ENCODE results near the gene ATP8A2. TPM values are rescaled to one million over a fixed set of nuclear protein-coding genes. Genes with fewer than 3 reads are reported as not detected.

ATP8A2 gene
- polyA plus RNA-seq, 1 donor from 2014 or later: 11.9 TPM

DNA sequence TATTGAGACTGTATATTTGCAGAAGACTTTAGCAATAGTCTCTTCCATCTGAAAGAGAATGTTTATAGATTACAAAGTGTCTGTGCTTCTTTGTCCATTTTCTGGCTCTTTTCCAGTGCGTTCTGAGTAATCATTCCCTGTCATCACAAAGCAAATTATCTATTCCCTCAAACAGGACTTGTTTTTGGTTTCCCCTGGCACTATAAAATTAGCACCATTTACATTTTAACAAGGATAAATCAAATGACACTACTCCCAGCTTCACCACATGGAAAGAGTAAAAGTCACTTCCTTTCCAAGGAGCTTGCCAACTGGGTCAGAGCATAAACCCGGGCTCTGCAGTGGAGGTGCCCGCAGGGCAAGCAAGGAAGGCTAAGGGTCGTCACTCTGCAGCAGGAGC lies 591.9 kb downstream of the ATP8A2 start:
- no peaks in the 10 kb centered on the region for H3K27me3 ChIP-seq (ENCODE audit: insufficient read depth, low read depth, low read length)
- no peaks in the 10 kb centered on the region for H3K79me2 ChIP-seq (replicated peaks; ENCODE audit: insufficient read depth, low read length)
- TF ChIP-seq TAF1 (IDR thresholded peaks at IDR 0.05; ENCODE audit: low read depth) (no peak), RAD21 (conservative IDR thresholded peaks at IDR 0.05) (no peak), MXI1 (conservative IDR thresholded peaks at IDR 0.05; ENCODE audit: poor library complexity, severe bottlenecking) (no peak), POLR2AphosphoS5 (IDR thresholded peaks at IDR 0.05) (no peak), EP300 (conservative IDR thresholded peaks at IDR 0.05; ENCODE audit: poor library complexity, severe bottlenecking) (no peak), EZH2 (IDR thresholded peaks at IDR 0.05; ENCODE audit: borderline replicate concordance, insufficient read depth, low read length, poor library complexity, severe bottlenecking) (no peak), CTCF (IDR thresholded peaks at IDR 0.05; ENCODE audit: poor library complexity, severe bottlenecking) (no peak), SMC3 (conservative IDR thresholded peaks at IDR 0.05; ENCODE audit: poor library complexity) (no peak)
- TF ChIP-seq, protein P1, sequence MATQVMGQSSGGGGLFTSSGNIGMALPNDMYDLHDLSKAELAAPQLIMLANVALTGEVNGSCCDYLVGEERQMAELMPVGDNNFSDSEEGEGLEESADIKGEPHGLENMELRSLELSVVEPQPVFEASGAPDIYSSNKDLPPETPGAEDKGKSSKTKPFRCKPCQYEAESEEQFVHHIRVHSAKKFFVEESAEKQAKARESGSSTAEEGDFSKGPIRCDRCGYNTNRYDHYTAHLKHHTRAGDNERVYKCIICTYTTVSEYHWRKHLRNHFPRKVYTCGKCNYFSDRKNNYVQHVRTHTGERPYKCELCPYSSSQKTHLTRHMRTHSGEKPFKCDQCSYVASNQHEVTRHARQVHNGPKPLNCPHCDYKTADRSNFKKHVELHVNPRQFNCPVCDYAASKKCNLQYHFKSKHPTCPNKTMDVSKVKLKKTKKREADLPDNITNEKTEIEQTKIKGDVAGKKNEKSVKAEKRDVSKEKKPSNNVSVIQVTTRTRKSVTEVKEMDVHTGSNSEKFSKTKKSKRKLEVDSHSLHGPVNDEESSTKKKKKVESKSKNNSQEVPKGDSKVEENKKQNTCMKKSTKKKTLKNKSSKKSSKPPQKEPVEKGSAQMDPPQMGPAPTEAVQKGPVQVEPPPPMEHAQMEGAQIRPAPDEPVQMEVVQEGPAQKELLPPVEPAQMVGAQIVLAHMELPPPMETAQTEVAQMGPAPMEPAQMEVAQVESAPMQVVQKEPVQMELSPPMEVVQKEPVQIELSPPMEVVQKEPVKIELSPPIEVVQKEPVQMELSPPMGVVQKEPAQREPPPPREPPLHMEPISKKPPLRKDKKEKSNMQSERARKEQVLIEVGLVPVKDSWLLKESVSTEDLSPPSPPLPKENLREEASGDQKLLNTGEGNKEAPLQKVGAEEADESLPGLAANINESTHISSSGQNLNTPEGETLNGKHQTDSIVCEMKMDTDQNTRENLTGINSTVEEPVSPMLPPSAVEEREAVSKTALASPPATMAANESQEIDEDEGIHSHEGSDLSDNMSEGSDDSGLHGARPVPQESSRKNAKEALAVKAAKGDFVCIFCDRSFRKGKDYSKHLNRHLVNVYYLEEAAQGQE (IDR thresholded peaks at IDR 0.05; ENCODE audit: borderline replicate concordance): no peak
- no peak overlapping the region for H3K9ac ChIP-seq (ENCODE audit: low read length)
- no peaks in the 10 kb centered on the region for H3K9me2 ChIP-seq (ENCODE audit: insufficient read depth, low read length)
- no peaks in the 10 kb centered on the region for H3K9me3 ChIP-seq (ENCODE audit: low read length)
- H3K27ac ChIP-seq (ENCODE audit: low read length): no peak overlapping the region
- H3K36me3 ChIP-seq (ENCODE audit: insufficient read depth, low read length): no peaks in the 10 kb centered on the region
- no peak overlapping the region for H3K4me3 ChIP-seq (ENCODE audit: low read length)
- H2AFZ ChIP-seq (ENCODE audit: low read depth, low read length): no peak overlapping the region
- H4K20me1 ChIP-seq (ENCODE audit: insufficient read depth): no peaks in the 10 kb centered on the region
- no peaks in the 10 kb centered on the region for H3F3A ChIP-seq (ENCODE audit: insufficient read depth, low read length, poor library complexity, severe bottlenecking)
- no peak overlapping the region for H3K4me2 ChIP-seq (ENCODE audit: low read length)

- no peak overlapping the region for H3K4me3 ChIP-seq (ENCODE audit: low read length)
- no peak overlapping the region for H3K4me2 ChIP-seq (ENCODE audit: low read length)
- H2AFZ ChIP-seq (ENCODE audit: low read depth, low read length): no peak overlapping the region
- no peaks in the 10 kb centered on the region for H3K27me3 ChIP-seq (ENCODE audit: insufficient read depth, low read depth, low read length)
- no peaks in the 10 kb centered on the region for H3F3A ChIP-seq (ENCODE audit: insufficient read depth, low read length, poor library complexity, severe bottlenecking)
- no peak overlapping the region for H3K9ac ChIP-seq (ENCODE audit: low read length)
- H3K9me3 ChIP-seq (ENCODE audit: low read length): no peaks in the 10 kb centered on the region
- no peaks in the 10 kb centered on the region for H3K36me3 ChIP-seq (ENCODE audit: insufficient read depth, low read length)
- no peaks in the 10 kb centered on the region for H4K20me1 ChIP-seq (ENCODE audit: insufficient read depth)
- no peaks in the 10 kb centered on the region for H3K9me2 ChIP-seq (ENCODE audit: insufficient read depth, low read length)
- TF ChIP-seq EZH2 (IDR thresholded peaks at IDR 0.05; ENCODE audit: borderline replicate concordance, insufficient read depth, low read length, poor library complexity, severe bottlenecking): no peak
- no peak for TF ChIP-seq TAF1 (IDR thresholded peaks at IDR 0.05; ENCODE audit: low read depth)
- no peak for TF ChIP-seq CTCF (IDR thresholded peaks at IDR 0.05; ENCODE audit: poor library complexity, severe bottlenecking)
- TF ChIP-seq SMC3 (conservative IDR thresholded peaks at IDR 0.05; ENCODE audit: poor library complexity): no peak
- TF ChIP-seq RAD21 (conservative IDR thresholded peaks at IDR 0.05): no peak
- TF ChIP-seq, protein P1 (IDR thresholded peaks at IDR 0.05; ENCODE audit: borderline replicate concordance): no peak
- no peak for TF ChIP-seq MXI1 (conservative IDR thresholded peaks at IDR 0.05; ENCODE audit: poor library complexity, severe bottlenecking)
- no peak for TF ChIP-seq POLR2AphosphoS5 (IDR thresholded peaks at IDR 0.05)
- no peak for TF ChIP-seq EP300 (conservative IDR thresholded peaks at IDR 0.05; ENCODE audit: poor library complexity, severe bottlenecking)
- no peak overlapping the region for H3K27ac ChIP-seq (ENCODE audit: low read length)
- no peaks in the 10 kb centered on the region for H3K79me2 ChIP-seq (replicated peaks; ENCODE audit: insufficient read depth, low read length)
Measured at GRCh38 chr13:25965596-25965995, 593.8 kb downstream of the ATP8A2 start.
